ENCODE data around the gene NNMT.

NNMT gene

DNA sequence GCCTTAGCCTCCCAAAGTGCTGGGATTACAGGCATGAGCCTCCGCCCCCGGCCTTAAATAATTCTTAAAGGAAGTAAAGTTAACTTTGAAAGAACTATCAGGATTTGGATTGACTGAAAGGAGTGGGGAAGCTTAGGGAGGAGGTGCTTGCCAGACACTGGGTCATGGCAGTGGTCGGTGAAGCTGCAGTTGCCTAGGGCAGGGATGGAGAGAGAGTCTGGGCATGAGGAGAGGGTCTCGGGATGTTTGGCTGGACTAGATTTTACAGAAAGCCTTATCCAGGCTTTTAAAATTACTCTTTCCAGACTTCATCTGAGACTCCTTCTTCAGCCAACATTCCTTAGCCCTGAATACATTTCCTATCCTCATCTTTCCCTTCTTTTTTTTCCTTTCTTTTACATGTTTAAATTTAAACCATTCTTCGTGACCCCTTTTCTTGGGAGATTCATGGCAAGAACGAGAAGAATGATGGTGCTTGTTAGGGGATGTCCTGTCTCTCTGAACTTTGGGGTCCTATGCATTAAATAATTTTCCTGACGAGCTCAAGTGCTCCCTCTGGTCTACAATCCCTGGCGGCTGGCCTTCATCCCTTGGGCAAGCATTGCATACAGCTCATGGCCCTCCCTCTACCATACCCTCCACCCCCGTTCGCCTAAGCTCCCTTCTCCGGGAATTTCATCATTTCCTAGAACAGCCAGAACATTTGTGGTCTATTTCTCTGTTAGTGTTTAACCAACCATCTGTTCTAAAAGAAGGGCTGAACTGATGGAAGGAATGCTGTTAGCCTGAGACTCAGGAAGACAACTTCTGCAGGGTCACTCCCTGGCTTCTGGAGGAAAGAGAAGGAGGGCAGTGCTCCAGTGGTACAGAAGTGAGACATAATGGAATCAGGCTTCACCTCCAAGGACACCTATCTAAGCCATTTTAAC, at the start of gene NNMT:
Gene NNMT (plus strand): TSS at position 724 of the 929 bp plus-strand sequence. CDS start 158 bp downstream, at position 882.
- peak within 1 kb of the TSS; percentile 60 for H3K4me3 ChIP-seq (replicated peaks; ENCODE audit: low read depth, low read length)
- peak; percentile 92 for DNase-seq (ENCODE audit: extremely low read depth, low read depth)
- no peak for TF ChIP-seq CTCF (IDR thresholded peaks at IDR 0.05; ENCODE audit: low read depth, low read length, missing control alignments)

GRCh38 chr11:114247070-114247789, 49.0 kb upstream of the NNMT start:
- no peak for TF ChIP-seq CTCF (IDR thresholded peaks at IDR 0.05; ENCODE audit: low read depth, low read length, missing control alignments)
- H3K4me3 ChIP-seq (replicated peaks; ENCODE audit: low read depth, low read length): no peak overlapping the region
- no peak for DNase-seq (ENCODE audit: extremely low read depth, low read depth)

DNA sequence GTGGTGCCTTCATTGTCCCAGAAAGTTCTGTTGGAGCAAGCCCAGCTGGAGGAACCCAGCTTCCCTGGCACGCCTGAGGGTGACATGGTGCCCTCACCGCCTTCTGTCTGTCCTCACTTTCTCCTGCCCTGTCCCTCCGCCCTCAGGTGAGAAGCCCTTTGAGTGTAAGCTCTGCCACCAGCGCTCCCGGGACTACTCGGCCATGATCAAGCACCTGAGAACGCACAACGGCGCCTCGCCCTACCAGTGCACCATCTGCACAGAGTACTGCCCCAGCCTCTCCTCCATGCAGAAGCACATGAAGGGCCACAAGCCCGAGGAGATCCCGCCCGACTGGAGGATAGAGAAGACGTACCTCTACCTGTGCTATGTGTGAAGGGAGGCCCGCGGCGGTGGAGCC, 46.0 kb upstream of the NNMT start:
- no peak for DNase-seq (ENCODE audit: extremely low read depth, low read depth)
- no peak for TF ChIP-seq CTCF (IDR thresholded peaks at IDR 0.05; ENCODE audit: low read depth, low read length, missing control alignments)
- H3K4me3 ChIP-seq (replicated peaks; ENCODE audit: low read depth, low read length): no peak overlapping the region

DNA sequence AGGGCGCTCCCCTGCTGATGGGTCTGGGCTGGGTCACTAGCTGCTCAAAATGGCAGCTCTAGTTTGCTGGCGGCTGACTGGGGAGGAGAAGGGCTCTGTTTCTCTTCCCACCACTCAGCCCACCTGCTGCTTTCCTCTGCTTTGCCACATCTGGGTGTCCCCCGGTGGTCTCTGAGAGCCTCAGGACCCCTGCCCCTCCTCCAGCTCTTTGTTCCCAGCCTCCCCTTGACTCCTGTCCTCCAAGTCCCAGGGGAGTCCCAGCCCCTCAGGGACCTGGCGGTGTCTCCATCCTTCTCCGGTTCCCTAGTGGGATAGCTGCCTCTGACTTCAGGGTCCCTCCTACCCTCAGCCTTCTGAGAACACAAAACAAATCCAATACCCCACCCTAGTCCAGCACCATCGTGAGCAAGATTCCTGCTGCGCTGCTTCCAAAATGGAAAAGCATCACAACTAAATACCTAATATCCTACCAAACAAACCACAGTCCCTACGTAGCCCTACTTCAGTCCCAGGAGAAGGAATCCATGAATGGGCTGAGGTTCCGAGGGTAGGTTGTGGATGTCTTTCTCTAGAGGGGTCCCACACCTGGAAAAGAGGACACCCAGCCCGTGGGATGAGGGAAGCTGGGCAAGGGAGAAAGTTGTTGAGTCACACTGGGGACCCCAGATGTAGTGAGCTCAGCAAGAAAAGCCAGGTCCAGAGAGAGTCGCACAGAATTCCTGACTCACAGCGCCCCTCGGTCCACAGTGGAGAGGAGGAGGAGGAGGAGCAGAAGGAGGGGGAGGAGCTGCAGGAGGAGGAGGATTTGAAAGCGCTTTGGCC, 45.0 kb upstream of the NNMT start:
- no peak for DNase-seq (ENCODE audit: extremely low read depth, low read depth)
- no peak for TF ChIP-seq CTCF (IDR thresholded peaks at IDR 0.05; ENCODE audit: low read depth, low read length, missing control alignments)
- no peak overlapping the region for H3K4me3 ChIP-seq (replicated peaks; ENCODE audit: low read depth, low read length)

- no peak for TF ChIP-seq CTCF (IDR thresholded peaks at IDR 0.05; ENCODE audit: low read depth, low read length, missing control alignments)
- no peak overlapping the region for H3K4me3 ChIP-seq (replicated peaks; ENCODE audit: low read depth, low read length)
- no peak for DNase-seq (ENCODE audit: extremely low read depth, low read depth)
These were observed 44.3 kb upstream of the NNMT start for GRCh38 chr11:114251815-114252337.

GRCh38 chr11:114252767-114253166, 43.4 kb upstream of the NNMT start:
- DNase-seq (ENCODE audit: extremely low read depth, low read depth): no peak
- no peak for TF ChIP-seq CTCF (IDR thresholded peaks at IDR 0.05; ENCODE audit: low read depth, low read length, missing control alignments)
- H3K4me3 ChIP-seq (replicated peaks; ENCODE audit: low read depth, low read length): no peak overlapping the region

All from HFF-Myc (cell line).